T-helper 1 cell treated with Interleukin-12 subunit alpha and Interleukin-12 subunit beta and Interleukin-4 antibody, amounts not matched to agents 30 ng/mL and 1 ng/mL, for 36 hours (primary cell): ENCODE data around the gene MT1F. TPM values are rescaled to one million over a fixed set of nuclear protein-coding genes. Genes with fewer than 3 reads are reported as not detected.
"Not testable (repeated sequence)": the region's sequence is repeated elsewhere in the genome, so short reads cannot be mapped to it uniquely, and the experiment has no call there.

ENCODE experiments used
- intact Hi-C: fragments of 100-400 bp; cut with micrococcal nuclease; formaldehyde crosslinking; loops from one replicate; pipeline ENCODE4 v1.15.1; 2024
- total RNA-seq: library from RNA; stranded (reverse); gene quantifications from 2 replicates; pipeline ENCODE4 v1.2.3, GENCODE V29; 2022

Gene MT1F
- total RNA-seq, 1 donor from 2014 or later: 25.2 TPM

DNA sequence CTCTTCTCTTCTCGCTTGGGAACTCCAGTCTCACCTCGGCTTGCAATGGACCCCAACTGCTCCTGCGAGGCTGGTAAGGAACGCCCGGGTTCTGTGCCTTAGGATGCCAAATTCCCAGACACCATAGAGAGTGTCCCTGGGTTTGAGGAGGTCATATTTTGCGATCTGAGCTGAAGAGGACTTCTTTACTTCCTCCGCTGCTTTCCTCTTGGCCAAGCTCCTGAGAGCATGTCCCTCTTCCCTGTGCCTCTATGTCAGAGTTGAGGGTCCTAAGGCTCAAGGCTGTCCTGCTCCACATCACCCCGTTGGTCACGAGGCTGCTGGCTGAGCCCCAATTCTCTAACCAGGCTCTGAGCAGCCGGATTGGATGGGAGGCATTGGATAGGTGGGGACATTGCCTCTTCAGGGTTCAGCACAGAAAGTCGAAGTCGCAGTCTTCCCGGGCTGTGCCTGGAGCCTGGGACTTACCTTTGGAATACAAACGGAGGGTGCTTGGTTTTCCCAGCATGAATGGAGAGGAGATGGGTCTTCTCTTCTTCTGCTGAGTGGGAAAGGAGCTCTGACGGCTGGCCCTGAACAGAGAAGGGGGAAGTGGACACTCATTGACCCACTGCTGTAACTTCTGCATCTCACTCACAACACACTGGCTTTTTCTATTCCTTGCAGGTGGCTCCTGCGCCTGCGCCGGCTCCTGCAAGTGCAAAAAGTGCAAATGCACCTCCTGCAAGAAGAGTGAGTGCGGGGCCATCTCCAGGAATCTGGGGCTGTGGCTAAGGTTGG, 12.3 kb downstream of the MT1F start:
- intact Hi-C loops: loop anchor here (2.0 kb wide), 1 partner anchor 13 kb away; the partner anchor contains the start of gene MT1X

DNA sequence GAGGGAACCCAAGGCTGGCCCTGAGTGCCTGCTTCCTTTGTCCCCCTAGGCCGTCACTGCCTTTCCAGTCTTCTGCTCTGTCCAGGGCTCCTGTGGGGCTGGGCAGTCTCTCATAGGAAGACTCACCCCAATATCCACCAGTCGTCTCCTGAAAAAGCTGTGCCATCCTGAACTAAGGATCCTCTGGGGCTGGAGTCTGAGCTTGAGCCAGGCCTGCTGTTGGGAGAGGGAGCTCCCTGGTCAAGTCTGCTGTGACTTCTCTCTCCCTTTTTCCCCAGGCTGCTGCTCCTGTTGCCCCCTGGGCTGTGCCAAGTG, 12.8 kb downstream of the MT1F start:
- intact Hi-C loops: no loop called here

DNA sequence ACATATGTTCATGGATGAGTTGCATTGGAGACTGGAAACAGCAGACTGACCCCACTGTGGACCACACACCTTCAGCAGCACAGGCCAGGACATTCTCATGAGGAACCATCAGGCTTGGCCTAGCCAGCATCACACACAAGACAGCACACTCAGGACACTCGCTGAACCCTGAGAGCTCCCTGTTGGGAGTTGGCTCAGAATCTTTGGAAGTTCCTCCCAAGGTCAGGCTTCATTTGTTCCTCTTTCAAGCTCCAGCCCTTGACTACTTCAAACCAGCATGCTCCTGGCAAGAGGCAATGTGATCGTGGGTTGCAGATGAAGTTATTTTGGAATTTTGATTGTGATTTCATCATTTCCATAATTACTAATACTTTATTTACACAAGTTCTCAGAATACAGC, 13.9 kb downstream of the MT1F start:
- intact Hi-C loops: not testable (repeated sequence)

DNA sequence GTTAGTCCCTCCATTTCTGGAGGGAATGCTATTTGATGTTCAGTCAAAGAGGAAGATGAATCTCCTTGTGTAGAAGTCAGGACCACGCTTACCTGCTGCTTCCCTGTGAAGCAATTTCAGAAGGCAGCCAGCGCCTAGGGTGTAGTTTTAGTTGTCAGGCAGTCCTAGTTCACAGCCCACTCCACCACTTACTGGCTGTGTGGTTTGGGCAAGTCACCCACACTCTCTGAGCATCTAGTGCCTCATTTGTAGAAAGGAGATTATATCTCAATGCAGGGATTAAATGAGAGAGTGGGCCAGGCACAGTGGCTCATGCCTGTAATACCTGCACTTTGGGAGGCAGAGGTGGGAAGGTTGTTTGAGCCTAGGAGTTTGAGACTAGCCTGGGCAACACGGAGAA, 14.4 kb downstream of the MT1F start:
- intact Hi-C loops: not testable (repeated sequence)

DNA sequence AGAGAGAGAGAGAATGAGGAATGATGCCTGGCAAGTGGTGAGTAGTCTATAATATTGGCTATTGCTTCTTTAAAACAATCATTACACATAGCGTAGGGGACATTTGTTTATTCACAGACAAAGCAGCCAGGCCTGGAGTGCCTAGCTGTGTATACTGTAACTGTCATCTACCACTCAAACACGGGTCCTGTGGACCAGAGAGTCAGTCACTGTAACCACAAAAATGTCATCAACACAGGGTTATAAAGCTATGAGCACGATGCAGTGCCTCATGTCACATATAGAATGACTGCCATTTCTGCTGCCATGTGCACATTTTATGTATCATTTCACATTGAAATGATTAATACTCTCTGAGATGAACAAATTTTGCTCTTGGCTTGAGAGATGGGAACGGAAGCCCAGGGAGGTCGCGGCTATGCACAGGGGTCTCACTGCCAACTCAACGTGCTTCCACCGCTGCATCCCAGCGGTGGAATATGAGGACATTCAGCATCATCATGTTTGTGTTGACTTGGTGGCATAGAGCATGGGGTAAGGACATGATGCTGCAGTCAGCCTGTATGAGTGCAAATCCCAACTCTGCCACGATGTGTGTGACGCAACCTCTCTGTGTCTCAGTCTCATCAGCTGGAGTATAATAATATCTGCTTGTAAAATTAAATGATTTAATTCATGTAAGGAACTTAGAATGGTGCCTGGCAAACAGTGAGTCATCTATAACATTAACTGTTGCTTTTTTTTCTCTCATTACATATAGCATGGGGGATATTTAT, 15.2 kb downstream of the MT1F start:
- intact Hi-C loops: no loop called here

DNA sequence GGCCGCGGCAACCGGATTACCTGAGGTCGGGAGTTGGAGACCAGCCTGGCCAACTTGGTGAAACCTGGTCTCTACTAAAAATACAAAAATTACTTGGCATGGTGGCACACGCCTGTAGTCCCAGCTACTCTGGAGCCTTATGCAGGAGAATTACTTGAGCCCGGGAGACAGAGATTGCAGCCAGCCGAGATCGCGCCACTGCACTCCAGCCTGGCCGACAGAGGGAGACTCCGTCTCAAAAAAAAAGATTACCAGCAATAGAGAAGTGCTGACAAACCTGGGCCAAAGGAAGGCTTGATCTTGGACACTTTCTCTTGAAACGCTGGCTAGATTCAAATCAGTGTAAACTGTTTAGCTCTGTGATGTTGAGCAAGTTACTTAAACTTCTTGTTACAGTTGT, 16.2 kb downstream of the MT1F start:
- intact Hi-C loops: loop anchor here (1.0 kb wide), 2 partner anchors 28 to 115 kb away; no protein-coding TSS in a partner anchor

DNA sequence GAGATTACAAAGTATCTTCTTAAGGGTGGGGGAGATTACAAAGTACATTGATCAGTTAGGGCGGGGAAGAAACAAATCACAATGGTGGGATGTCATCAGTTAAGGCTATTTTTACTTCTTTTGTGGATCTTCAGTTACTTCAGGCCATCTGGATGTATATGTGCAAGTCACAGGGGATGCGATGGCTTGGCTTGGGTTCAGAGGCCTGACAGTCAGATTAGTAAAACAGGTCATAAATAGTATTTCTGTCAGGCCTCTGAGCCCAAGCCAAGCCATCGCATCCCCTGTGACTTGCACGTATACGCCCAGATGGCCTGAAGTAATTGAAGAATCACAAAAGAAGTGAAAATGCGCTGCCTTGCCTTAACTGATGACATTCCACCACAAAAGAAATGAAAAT, 16.8 kb downstream of the MT1F start:
- intact Hi-C loops: loop anchor here (1.0 kb wide), 2 partner anchors 28 to 115 kb away; no protein-coding TSS in a partner anchor

DNA sequence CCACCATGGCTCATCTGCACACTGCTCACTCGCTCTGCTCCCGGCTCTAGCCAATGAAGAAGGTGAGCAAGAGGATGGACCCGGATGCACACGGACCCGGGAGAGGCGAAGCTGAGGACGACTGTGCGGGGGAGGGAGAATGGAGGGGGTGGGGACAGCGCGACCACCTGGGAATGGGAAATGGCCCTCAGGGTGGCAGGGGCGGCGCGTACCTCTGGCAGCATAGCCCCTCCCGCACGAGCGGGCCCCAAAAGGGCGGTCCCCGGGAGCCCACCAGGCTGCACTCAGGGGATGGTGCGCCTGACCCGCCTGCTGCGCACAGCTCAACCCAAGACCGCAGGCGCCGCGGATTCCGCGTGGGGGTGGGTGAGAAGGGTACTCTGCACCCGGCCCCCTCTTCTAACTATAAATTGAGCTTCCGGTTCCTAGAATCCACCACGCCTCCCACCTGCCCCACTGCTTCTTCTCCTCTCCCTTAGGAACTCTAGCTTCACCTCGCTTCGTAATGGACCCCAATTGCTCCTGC, 18.0 kb downstream of the MT1F start:
- intact Hi-C loops: no loop called here

DNA sequence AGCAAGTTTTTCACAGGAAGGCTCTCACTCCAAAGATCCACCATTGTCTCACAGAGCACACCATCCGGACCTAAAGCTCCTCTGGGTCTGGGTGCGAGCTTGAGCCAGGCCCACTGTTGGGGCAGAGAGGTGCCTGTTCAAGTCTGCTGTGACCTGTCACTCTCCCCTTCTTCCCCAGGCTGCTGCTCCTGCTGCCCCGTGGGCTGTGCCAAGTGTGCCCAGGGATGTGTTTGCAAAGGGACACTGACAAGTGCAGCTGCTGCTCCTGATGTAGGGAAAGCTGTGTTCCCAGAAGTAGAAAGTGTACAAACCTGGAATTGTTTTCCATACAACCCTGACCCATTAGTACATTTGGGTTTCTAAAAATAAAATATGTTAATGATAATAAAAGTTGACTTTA, 19.7 kb downstream of the MT1F start:
- intact Hi-C loops: no loop called here

DNA sequence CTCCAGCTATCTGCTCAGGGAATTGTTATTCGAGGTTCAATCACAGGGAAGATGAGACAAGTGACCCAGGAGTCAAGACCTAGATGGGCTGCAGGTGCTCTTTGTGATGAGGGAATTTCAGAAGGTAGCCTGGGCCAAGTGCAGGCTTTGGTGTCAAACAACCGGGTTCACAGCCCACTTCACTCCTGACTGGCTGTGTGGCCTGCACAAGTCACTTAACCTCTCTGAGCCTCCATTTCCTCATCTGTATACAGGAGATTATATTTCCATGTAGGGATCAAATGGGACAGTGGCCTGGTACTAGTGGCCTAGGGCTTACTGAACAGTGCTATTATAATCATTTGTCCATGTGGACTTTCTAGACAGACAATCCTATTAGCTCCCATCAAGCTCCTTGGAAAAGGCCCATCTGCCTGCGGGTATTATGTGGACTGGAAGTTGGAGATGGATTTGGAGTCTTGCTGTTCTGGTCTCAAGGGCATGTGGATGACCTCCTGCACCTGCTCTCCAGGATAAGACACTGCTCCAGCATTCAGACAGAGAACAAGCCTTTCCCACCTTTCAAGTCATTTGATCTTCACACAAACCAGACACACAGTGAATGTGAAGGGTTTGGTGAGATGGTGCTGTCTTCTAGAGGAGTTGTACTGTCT, 21.4 kb downstream of the MT1F start:
- intact Hi-C loops: no loop called here

DNA sequence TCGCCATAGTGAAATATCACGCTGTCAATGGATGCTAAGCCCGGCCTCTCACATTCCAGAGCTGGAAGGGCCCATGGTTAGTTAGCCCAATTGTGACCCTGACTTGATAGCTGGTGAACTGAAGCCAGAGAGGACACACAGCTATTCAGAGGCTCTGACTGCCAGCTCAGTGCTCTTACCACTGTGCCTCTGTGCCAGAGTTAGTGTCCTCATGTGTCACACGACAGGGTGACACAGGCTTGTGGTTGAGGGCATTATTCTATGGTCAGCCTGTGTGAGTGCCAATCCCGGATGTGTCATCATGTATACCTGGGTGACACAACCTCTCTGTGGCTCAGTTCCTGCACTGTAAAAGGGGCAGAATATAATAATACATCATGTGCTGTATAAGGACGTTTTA, 22.1 kb downstream of the MT1F start:
- intact Hi-C loops: loop anchor here (5.0 kb wide), 1 partner anchor 323 kb away; no protein-coding TSS in a partner anchor

DNA sequence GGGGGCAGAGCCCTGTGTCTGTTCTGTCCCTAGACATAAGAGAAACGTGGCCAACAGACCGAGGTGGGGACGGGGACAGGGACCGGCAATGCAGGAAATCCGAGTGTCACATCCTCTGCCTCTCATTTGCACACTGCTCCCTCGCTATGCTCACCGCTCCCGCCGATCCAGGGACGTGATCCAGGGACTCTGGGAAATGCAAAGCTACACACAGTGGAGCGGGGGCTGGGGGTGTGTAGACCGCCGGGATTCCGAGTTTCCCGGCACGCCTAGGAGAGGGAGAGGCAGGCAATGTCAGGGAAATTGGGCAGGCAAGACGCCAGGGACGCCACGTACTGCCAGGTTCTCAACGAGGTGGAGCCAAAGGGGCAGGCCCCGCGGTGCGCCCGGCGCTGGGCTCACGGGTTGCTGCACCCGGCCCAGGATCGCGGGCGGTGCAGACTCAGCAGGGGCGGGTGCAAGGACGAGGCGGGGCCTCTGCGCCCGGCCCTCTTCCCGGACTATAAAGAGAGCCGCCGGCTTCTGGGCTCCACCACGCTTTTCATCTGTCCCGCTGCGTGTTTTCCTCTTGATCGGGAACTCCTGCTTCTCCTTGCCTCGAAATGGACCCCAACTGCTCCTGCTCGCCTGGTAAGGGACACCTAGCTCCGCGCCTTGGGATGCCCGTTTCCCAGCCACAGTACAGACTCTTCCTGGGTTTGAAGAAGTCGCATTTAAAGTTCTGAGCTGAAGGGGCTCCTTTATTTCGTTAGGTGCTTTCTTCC, 24.4 kb downstream of the MT1F start, which contains the start of gene MT1X:
Gene MT1X (plus strand): TSS at position 532 of the 764 bp plus-strand sequence. CDS start 71 bp downstream, at position 603.
- intact Hi-C loops: loop anchor here (1.0 to 5.0 kb wide), 13 partner anchors 13 to 563 kb away; partner anchors contain the start of genes ARL2BP, BBS2, MT1E and MT1F

DNA sequence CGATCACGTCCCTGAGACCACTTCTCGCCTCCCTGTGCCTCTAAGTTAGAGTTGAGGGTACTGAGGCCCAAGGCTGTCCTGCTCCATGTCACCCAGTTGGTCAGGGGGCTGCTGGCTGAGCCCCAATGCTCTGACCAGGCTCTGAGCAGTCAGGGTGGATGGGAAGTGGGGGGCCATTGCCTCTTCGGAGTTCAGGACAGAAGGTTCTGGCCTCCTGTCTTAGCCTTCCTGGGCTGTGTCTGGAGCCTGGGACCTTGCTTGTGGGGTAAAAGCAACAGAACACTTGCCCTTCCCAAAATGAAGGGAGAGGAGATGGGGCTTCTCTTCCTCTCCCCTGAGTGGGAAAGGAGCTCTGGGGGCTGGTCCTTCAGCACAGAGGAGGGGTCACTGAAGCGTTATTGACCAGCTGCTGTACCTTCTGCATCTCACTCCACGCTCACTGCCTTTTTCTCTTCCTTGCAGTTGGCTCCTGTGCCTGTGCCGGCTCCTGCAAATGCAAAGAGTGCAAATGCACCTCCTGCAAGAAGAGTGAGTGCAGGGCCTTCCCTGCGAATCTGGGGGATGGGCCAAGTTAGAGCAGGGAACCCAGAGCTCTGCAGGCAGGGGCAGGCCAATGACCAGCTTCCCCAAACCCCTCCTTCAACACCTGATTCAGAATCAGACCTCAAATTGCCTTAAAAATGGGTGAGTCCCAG, 25.1 kb downstream of the MT1F start:
- intact Hi-C loops: loop anchor here (1.0 to 5.0 kb wide), 13 partner anchors 14 to 562 kb away; partner anchors contain the start of genes ARL2BP, BBS2, MT1E and MT1F

DNA sequence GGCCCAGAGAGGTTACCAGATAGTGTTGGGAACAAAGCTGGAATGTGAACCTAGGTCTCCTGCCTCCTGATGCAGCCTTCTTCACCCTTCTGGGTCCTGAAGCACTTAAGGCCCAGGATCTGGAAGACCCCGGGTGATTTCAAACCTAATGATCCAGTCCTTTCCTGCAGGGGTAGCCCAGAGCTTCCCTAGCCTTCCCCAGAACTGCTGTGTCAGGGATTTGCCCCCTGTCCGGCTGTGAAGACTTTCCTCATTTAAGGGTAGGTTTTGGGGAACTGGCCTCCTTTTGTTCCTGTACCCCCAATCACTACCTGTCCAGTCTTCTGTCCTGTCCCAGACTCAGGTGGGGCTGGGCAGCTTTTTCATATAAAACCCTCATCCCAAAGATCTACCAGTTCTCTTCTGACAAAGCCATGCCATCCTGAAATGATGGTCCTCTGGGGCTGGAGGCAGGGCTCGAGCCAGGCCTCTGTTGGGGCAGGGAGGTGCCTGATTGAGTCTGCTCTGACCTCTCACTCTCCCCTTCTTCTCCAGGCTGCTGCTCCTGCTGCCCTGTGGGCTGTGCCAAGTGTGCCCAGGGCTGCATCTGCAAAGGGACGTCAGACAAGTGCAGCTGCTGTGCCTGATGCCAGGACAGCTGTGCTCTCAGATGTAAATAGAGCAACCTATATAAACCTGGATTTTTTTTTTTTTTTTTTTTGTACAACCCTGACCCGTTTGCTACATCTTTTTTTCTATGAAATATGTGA, 25.8 kb downstream of the MT1F start:
- intact Hi-C loops: loop anchor here (2.0 to 5.0 kb wide), 3 partner anchors 15 to 326 kb away; partner anchors contain the start of genes BBS2, MT1G and MT1H

DNA sequence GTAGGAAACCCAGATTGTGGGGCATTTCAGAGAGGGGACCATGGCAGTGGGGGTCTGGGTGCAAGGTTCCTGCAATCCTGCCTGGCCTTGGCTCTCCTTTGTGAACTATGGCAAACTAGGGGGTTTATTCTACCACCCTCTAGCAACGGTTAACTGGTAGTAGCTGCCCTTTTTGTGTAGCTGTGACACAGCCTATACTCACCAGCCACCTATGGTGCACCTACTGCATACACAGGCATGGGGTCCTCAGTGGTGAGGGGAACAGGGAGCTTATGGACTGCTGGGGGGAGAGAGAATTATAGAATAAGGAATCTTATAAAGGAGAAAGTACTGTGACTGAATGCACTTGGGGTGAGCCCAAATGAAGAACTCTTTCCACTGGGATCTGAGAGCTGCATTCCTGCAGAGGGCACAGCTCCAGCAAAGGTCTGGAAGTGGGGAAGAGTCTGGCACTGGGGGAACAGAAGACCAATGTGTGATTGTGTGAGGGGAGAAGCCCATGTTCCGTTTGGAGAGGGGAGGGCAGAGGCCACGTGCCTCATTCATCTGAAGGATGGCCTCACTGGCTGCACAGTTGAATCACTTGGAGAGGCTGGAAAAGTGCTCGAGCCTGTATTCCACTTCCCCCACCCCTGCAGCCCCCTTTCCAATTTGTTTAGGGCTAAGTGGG, 26.6 kb downstream of the MT1F start:
- intact Hi-C loops: loop anchor here (5.0 kb wide), 1 partner anchor 327 kb away; no protein-coding TSS in a partner anchor

DNA sequence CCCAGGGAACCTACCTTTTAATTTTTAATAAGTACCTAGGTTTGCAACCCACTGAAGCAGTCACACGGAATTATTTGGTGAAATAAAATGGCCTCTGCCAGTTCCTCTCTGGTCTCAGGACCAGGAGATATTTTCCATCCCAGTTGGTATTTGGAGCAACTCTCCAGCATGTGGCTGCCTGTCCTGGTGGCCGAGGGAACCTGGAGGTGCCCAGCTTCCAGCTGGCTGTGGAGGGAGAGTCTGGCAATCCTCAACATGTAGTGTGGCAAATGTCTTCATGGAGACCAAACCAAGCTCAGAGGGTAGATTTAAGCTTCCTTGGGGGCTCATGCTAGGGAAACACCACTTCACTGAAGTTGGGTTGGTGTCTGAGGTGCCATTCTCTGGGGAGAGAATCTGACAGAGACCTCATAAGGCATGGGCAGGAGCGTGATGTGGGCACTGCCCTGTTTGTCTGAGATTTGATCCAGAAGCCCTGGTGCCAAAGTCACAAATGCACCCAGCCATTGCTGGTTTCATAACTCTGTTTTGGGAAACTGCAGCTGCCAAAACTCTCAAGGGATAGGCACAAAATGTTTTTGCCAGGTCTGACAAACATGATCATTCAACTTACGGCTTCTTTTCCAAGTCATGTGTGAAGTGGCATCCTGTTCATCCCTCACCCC, 27.3 kb downstream of the MT1F start:
- intact Hi-C loops: loop anchor here (5.0 kb wide), 1 partner anchor 328 kb away; no protein-coding TSS in a partner anchor

DNA sequence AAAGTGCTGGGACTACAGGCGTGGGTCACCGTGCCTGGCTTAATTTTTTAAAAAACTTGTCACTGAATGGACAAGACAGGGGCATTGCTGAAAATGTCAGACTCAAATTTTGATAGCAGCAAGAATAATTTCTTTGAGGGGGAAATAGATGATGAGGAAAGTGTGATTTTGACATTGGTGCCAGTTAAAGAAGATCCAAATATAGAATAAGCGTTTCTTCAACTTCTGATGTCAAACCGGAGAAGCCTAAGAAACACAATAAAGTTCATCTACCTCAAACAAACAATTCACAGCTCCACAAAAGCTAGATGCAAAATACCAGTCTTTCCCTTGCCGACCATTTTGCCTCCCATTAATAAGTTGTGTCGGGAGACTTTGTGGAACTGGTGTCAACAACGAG, 29.0 kb downstream of the MT1F start:
- intact Hi-C loops: no loop called here

DNA sequence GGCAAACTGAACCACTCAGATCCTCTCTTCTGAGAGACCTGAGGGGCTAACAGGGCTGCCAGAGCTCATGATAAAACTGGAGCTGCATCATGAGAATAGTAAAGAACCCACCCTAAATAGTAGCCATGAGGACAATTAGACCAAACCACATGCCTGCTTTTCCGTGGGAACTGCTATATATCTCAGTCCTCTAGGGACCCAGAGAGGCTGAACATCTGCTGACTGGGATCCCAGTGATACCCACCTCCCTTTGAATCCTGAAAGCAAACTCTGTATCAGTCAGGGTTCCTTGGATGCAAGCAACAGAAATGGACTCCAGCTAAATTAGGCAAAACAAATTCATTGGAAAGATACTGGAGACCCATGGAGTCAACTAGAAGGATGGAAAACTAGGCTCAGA, 31.0 kb downstream of the MT1F start:
- intact Hi-C loops: no loop called here
